ENCODE results near the gene MAD2L2.

Gene MAD2L2

DNA sequence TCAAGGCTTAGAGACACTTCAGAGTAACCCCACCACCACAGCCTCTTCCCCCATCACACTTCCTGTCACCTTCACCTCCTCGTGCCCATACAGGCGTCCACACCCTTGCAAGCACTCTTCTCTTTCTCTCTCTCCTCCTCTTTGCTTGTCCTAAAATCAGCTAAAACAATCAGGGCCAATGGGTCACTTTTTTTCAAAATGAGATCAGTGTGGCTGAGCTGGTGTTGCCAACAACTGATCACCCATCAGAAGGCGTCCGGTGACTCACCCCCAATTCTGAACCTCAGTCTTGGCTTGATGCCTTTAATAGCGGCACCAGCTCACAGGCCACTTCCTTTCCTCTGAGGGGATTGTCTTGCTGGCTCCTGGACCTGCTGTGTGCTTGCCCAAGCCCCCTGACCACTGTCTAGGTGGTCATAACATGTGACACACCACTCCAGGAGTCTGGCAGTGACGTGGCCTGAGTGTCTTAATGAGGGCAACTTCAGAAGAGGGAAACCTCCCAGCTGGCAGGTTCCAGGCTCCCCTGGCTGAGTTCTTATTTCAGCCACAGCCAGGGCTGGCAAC, 12.2 kb upstream of the MAD2L2 start:
- peak; percentile 62 for DNase-seq (ENCODE audit: low read depth)
- TF ChIP-seq, protein P1, sequence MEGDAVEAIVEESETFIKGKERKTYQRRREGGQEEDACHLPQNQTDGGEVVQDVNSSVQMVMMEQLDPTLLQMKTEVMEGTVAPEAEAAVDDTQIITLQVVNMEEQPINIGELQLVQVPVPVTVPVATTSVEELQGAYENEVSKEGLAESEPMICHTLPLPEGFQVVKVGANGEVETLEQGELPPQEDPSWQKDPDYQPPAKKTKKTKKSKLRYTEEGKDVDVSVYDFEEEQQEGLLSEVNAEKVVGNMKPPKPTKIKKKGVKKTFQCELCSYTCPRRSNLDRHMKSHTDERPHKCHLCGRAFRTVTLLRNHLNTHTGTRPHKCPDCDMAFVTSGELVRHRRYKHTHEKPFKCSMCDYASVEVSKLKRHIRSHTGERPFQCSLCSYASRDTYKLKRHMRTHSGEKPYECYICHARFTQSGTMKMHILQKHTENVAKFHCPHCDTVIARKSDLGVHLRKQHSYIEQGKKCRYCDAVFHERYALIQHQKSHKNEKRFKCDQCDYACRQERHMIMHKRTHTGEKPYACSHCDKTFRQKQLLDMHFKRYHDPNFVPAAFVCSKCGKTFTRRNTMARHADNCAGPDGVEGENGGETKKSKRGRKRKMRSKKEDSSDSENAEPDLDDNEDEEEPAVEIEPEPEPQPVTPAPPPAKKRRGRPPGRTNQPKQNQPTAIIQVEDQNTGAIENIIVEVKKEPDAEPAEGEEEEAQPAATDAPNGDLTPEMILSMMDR (IDR thresholded peaks at IDR 0.05; ENCODE audit: low read length, missing control alignments), result no peak
- no peak overlapping the region for H3K4me3 ChIP-seq (replicated peaks; ENCODE audit: low read depth, low read length)

DNA sequence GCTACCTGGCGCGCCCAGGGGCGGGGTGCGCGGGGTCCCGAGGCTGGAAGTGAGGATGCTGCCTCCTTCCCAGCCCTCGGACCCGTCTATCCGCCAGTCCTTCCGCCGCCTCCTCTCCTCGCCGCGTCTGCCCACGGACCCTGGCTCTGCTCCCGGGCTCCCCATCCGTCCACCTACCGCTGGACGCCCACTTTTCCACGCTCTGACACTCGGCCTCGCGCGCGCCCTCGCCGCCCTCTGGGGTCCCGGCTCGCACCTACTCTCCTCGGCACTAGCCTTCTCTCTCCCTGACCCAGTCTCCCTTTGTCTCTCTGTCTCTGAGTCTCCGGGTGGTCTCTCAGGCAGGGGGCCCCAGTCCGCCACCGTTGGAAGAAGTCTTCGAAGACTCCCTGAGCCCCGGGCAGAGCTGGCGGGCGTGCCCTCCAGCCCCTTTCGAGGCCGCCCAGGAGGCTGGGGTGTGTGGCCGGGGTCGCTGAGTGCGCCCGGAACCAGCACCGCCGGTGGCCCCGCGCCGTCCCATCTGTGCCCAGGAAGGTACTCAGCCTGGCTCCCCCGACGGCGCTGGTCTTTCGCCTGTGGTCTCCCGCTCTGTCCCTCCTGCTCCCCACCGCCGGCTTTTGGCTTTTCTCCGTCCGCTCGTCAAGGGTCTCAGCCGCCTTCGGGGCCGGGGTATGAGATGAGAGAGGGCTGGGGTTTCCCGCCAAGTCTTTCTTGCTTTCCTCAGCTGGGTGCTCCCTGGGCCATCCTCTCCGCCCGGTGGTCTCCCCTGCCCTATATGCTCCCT, 11.2 kb upstream of the MAD2L2 start:
- H3K4me3 ChIP-seq (replicated peaks; ENCODE audit: low read depth, low read length), result no peak overlapping the region
- TF ChIP-seq, protein P1 (IDR thresholded peaks at IDR 0.05; ENCODE audit: low read length, missing control alignments), result no peak
- no peak for DNase-seq (ENCODE audit: low read depth)

DNA sequence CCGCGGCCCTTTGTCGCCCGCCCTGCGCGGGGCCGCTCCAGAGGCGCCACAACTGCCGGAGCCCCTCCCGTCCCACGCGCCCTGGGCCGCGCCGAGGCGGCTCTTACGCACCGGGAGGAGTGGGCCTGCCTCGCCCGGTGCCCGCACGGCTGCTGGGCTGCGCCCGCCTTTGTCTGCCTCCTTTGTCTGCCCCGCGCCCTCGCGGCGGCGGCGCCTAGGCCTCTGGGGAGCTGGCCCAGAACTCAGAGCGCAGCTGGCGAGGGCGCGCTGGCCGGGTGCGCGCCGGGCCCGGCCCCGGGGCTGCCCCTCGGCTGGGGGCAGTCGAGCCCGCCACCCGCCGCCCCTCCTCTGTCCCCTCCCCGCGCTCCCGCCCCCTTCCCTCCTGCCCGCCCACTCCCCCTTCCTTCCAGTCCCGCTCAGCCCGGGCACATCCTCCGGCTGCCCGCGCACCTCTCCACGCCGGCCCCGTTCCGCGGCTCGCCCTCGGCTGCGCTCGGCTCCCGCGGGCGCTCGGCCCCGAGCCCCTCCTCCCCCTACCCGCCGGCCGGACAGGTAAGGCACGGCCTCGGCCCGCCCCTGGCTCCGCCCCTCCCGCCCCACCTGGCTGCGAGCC, 10.5 kb upstream of the MAD2L2 start, which contains the start of gene DRAXIN:
Gene DRAXIN, plus strand, starts transcription at position 409 of the 613 bp plus-strand sequence. CDS start 14,549 bp downstream, outside the sequence.
- DNase-seq (ENCODE audit: low read depth), result no peak
- no peak within 1 kb of the TSS for H3K4me3 ChIP-seq (replicated peaks; ENCODE audit: low read depth, low read length)

DNA sequence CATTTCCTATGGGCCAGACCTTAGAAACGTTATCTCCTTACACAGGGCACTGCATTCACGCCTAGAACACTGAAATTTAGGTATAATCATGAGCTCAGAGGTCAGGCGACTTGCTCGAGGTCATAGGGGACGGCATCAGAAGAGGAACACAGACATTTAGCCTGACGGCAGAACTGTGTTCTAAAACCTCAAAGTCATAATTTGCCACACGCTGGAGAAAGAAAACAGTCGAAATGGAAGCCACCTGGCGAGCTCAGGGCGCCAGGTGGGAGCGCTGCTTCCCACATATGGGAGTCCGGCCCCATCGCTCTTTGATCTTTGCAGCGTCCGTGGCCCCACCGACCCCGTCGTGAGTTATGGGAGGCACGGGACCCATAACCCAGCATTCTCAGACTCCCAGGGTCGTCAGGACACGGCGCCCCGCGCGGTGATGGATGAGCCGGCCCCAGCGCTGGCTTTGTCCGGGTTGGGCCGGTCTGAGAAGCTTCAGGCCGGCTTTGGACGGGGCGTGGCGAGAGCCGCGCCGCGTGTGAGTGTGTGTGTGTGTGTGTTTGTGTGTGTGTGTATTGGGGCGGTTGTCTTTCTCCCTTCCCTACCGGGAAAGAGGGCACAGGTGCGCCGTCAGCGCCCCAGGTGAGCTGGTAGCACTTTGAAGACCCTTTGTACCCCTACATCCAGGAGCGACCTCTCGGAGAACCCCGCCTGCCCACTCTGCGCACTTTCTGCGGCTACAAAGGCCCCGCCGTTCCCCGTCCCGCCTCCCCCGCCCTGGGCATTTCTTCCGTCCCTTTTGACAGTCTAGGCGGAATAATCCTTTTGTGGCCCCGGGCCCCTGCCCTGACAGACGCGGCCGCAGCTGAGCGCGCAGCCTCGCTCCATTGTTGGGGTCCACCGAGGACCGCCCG, 9.7 kb upstream of the MAD2L2 start:
- no peak for DNase-seq (ENCODE audit: low read depth)
- H3K4me3 ChIP-seq (replicated peaks; ENCODE audit: low read depth, low read length), result no peak overlapping the region
- TF ChIP-seq, protein P1 (IDR thresholded peaks at IDR 0.05; ENCODE audit: low read length, missing control alignments), result no peak

More for the DNA sequence above, 10.5 kb upstream of the MAD2L2 start, which contains the start of gene DRAXIN:
- TF ChIP-seq, protein P1 (IDR thresholded peaks at IDR 0.05; ENCODE audit: low read length, missing control alignments), result no peak

DNA sequence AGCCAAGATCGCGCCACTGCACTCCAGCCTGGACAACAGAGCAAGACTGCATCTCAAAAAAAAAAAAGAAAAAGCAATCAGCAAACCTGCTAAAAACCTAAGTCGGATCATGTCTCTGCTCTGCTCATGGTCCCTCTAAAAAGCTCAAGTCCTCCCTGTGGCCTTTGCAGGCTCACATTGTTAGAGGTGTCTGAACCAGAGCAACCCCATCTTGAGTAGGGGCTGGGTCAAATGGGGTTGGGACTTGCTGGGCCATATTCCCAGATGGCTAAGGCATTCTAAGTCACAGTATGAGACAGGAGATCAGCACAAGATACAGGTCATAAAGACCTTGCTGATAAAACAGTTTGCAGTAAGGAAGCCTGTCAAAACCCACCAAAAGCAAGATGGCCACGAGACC, 7.6 kb upstream of the MAD2L2 start:
- DNase-seq (ENCODE audit: low read depth), result no peak
- no peak overlapping the region for H3K4me3 ChIP-seq (replicated peaks; ENCODE audit: low read depth, low read length)
- TF ChIP-seq, protein P1 (IDR thresholded peaks at IDR 0.05; ENCODE audit: low read length, missing control alignments), result no peak

DNA sequence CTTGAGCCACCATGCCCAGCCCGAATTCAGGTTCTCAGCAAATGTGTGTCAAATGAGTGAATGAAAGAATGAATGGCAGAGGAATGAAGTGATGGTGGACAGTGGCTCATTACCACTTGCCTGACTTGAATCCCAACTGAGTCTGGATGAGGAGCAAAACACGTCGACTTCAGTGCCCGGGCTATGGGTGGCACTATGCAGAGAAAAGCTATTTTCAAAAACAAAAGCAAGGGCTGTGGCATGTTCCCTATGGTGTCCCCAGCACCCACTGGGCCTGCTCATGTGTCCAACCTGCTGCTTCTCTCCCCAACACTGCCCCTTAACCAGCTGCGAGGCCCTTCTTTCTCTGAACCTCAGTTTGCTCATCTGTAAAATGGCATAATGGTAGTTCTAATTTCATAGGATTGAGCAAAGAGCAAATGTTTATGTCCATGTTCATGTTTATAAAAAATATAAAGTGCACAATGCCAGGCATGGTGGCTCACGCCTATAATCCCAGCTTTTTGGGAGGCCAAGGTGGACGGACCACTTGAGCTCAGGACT, 4.3 kb upstream of the MAD2L2 start:
- H3K4me3 ChIP-seq (replicated peaks; ENCODE audit: low read depth, low read length), result no peak overlapping the region
- TF ChIP-seq, protein P1 (IDR thresholded peaks at IDR 0.05; ENCODE audit: low read length, missing control alignments), result no peak
- DNase-seq (ENCODE audit: low read depth), result no peak

Measured in fibroblast of pulmonary artery (primary cell).